Activated CD4-positive, CD25-positive, alpha-beta regulatory T cell treated with anti-CD3 and anti-CD28 coated beads, Interleukin-2, amount 50 U/mL, for 24 hours (primary cell): Measurements from ENCODE around the gene HEPHL1.

ENCODE experiments used
- ATAC-seq, 2 donors: fragments of 150-1000 bp; cut with Tn5 transposase; one replicate each; pipeline ENCODE4 v1.10.0; 2021; ENCODE audit warnings: mild to moderate bottlenecking in 1 of 2, moderate library complexity in 1 of 2

Gene HEPHL1

DNA sequence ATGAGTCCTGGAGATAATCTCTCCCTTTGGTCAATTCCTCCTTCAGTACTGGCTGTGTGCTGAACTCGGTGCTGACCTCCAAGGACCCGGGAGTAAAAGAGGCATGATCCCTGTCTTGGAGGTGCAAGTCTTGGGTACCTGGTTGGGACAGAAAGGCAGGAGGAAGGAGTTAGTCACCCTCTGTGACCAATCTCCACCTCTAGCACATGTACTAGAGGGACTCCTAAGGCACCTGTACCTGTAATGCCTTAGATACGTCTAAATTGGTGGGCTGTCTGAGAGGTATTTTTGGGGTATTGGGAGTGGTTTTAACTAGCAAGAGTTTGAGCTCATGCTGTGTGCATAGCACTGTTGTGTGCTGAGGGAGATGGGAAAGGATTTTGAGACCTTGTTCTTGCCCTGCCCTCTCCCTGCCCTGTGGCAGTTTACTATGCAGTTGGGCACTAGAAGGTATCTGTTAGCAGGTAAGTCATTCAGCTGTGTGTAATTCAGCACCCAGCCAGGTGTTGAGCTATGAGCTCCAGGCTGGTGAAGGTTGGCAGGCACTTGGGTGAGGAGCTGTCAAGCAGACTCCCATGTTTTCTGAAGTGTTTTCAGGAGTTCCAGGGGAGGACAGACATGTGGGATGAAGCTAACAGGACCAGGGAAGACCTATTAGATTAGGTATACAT, 110.0 kb downstream of the HEPHL1 start:
- ATAC-seq = no peak

DNA sequence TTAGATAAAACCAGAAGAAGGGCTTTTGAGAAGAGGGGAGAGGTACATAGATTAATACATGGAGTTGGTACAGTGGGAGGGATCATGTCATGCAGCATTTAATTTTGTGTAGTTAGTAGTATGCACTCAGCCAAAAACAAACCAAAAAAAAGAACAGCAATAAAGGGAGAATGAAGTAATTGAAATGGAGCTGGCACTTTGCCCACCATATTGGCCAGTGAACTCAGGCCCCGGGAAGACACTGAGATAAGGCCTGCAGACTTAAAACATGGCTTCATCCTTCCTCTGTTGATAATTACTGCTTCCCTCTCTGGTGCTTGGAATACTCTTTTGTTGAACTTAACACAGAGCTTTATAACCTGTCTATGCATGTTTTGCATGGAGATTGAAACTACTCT, 110.6 kb downstream of the HEPHL1 start:
- no peak for ATAC-seq

DNA sequence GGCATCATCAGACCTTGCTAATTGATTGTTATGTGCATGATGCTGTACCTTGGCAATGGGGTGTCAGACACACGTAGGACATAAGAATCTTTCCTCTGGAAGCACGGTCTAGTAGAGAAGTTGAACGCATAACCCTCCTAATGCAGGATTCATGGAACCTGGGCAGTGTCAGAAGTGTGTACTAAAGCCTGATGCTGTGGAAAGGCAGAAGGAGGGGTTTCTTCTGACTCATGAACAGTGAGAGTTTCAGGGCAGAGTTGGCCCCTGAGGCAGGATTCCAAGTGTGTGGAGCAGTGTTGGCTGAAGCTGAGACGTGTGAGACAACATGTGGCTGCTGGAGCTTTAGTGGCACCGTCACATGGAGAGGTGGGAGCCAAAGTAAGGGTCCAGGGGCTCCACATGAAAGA, 111.0 kb downstream of the HEPHL1 start:
- ATAC-seq = no peak

GRCh38 chr11:94132823-94133408, 111.8 kb downstream of the HEPHL1 start:
- ATAC-seq = no peak

GRCh38 chr11:94133752-94134151, 112.6 kb downstream of the HEPHL1 start:
- no peak for ATAC-seq

GRCh38 chr11:94134651-94135512, 113.7 kb downstream of the HEPHL1 start:
- peak; percentile 86 to 95 for ATAC-seq

- no peak for ATAC-seq
Observed at GRCh38 chr11:94139416-94139815, 118.3 kb downstream of the HEPHL1 start.

GRCh38 chr11:94140154-94140655, 119.1 kb downstream of the HEPHL1 start:
- no peak for ATAC-seq

- no peak for ATAC-seq
Observed at GRCh38 chr11:94141511-94142307, 120.6 kb downstream of the HEPHL1 start.

GRCh38 chr11:94142308-94143281, 121.4 kb downstream of the HEPHL1 start:
- no peak for ATAC-seq

DNA sequence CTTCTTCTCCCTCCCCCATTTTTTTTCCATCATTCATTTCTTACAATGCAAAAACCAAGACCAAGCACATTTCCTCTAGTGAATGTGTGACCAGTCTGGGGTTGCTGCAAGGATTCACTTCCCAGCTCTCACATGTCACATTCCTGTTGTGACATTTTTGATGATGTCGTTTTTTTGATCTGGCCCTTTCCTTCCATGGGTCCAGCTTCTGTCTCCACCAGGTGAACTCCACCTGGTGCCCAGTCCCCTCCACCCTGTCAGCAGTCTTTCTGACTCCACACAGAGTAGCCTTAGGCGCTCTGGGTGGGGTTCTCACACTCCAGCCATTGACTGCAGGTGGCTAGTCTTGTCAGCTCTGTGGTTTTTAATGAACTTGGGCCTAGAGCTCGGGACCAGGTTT, 123.1 kb downstream of the HEPHL1 start:
- no peak for ATAC-seq

DNA sequence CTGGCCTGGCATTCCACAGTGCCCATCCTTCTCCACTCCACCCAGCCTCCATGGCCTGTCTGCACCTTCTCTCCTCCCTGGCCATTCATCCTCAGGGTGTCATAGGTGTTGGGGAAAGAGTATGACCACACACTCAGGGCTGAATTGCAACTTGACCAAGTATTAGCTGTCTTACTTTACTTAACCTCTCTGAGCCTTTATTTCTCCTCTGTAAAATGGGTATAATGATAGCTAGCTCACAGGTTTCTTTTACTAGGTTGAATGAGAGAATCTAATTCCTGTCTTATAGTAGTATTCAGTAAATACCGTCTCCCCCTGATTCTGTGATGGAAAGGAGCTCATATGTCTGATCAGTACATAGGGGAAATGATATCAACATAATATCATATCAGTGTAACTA, 123.5 kb downstream of the HEPHL1 start:
- ATAC-seq = no peak

DNA sequence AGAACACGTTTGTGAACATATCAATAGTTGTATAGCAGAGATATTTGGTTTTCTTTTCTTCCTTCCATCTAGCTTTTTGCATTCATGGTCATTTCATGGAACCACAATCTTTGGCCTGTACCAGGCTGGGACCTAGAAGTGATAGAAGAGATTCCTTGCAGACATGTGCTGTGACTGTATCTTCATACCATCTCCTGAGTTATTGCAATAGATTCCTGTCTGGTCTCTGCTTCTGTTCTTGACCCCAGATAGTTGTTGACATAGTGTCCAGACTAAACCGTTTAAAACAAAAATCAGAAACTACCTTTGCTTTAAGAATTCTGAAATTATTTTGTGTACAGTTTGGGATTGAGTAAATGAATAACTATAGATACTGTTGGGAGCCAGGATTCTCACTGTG, 124.3 kb downstream of the HEPHL1 start:
- ATAC-seq = no peak

GRCh38 chr11:94145916-94146315, 124.8 kb downstream of the HEPHL1 start:
- no peak for ATAC-seq

DNA sequence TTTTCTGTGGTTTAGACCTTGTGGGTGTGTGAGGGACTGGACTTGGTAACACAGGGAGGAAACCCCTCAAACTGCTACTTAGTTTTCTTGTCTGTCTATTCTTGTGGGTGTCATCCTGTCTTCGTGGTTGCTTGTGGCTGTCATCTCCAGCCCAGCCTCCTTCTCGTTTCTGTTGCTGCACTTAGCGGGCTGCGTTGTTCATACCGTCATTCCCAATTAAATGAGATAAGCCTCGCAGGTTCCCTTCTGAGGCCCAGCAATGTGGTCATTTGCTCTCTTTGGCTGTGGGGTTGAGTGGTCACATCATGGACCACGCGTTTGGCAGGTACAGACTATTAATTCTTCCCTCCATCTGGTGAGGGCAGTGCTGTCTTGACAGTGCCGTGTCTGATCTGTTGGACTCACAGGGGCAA, 126.3 kb downstream of the HEPHL1 start:
- peak; percentile 27 to 46 for ATAC-seq

GRCh38 chr11:94148189-94148588, 127.0 kb downstream of the HEPHL1 start:
- ATAC-seq = no peak

DNA sequence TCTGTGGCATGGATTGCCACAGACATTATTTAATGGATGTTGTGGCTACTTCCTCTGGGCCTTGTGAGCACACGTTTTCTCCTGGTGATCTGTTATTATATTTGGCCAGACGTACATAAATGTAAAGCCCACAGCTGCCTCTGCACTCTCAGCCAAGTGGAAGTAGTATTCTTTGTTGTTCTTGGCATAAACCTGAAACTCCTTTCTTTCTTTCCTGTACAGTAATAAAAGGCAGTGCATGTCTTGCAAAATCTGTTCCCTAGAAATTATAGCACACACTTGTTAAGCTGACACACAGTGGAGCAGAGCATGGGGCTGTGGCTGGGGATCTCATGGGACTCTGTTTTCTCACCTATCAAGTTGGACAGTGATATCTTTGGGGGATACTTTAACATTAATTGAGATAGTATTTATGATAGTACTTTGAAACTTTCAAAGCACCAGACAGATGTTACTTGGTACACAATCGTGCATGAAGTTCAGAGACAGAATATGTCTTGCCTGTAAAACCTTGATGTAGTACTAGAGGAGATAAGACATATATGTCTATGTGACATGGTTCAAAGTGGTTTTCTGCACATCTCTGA, 128.4 kb downstream of the HEPHL1 start:
- ATAC-seq = no peak

- ATAC-seq = no peak
Observed at GRCh38 chr11:94150056-94150455, 128.9 kb downstream of the HEPHL1 start.

DNA sequence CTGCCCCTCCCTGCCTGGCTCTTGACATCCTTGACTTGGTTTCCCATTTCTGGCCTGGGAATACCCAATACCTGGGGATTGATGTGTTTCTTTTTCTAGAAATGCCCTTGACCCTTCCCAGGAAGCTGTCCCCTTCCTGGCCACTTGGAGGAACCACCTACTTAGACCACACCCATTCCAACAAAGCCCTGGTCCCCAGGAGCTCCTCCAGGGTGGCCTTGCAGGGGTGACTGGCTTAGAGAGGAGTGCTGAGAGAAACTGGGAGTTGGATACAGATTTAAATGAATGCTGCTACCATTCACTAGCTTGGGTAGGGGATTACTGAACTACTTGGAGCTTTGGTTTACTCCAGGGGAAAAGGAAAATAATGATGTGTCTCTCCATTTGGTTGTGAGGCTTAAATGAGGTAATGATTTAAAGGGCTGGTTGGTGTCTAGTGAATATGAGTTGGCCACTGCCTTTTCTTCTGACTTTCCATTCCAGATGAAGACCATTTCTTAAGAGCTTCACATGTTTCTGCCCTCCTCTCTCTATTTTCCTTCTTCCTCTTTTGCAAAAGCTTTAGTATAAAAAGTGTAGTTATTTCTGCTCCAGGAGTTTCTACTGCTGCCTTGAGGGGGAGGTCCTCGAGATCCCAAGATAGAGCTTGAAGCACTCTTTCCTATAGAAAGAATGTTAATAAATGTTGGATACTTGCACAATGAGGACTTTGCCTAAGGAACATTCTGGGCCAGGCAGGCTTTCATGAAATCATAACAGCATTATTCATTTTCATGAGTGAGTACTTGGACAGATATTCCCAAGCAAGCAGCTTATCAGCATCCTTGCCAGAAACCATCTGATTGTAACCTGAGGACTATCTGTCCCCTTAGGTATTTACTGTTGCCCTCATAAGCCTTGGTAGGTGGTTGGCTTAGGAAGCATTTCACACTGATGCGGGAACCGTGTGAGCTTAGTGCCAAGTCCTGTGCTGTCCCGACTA, 129.8 kb downstream of the HEPHL1 start:
- ATAC-seq = no peak
